Raji (cell line): ENCODE measurements around the gene BABAM2.

Source experiments
- POLR2A ChIP-seq: IDR thresholded peaks from 2 replicates; pipeline ENCODE4 v1.6.1; 2011; ENCODE audit warnings: low read depth, low read length, control low read depth; ENCODE audit not compliant: insufficient read depth

Gene BABAM2

GRCh38 chr2:28322981-28323396 is 432.5 kb downstream of the BABAM2 start:
- TF ChIP-seq POLR2A: no peak

- TF ChIP-seq POLR2A: no peak
These were observed 434.6 kb downstream of the BABAM2 start for GRCh38 chr2:28325173-28325566.

GRCh38 chr2:28325567-28326468 is 435.3 kb downstream of the BABAM2 start:
- no peak for TF ChIP-seq POLR2A

- no peak for TF ChIP-seq POLR2A
These were observed 435.9 kb downstream of the BABAM2 start for GRCh38 chr2:28326469-28326805.

- no peak for TF ChIP-seq POLR2A
These were observed 436.5 kb downstream of the BABAM2 start for GRCh38 chr2:28326881-28327505.

GRCh38 chr2:28327581-28327955 is 437.0 kb downstream of the BABAM2 start:
- TF ChIP-seq POLR2A: no peak

GRCh38 chr2:28327956-28328922 is 437.7 kb downstream of the BABAM2 start:
- TF ChIP-seq POLR2A: no peak

GRCh38 chr2:28329184-28329583 is 438.7 kb downstream of the BABAM2 start:
- TF ChIP-seq POLR2A: no peak

GRCh38 chr2:28332696-28333095 is 442.2 kb downstream of the BABAM2 start:
- no peak for TF ChIP-seq POLR2A

GRCh38 chr2:28333606-28334526 is 443.3 kb downstream of the BABAM2 start:
- TF ChIP-seq POLR2A: no peak

- no peak for TF ChIP-seq POLR2A
These were observed 444.0 kb downstream of the BABAM2 start for GRCh38 chr2:28334527-28334894.

GRCh38 chr2:28335666-28336065 is 445.1 kb downstream of the BABAM2 start:
- TF ChIP-seq POLR2A: no peak

GRCh38 chr2:28336264-28336980 is 445.9 kb downstream of the BABAM2 start:
- TF ChIP-seq POLR2A: no peak

- TF ChIP-seq POLR2A: no peak
These were observed 446.6 kb downstream of the BABAM2 start for GRCh38 chr2:28336982-28337627.
